H9 (cell line): ENCODE data around the gene MN1. TPM values are rescaled to one million over a fixed set of nuclear protein-coding genes. Genes with fewer than 3 reads are reported as not detected.

Source experiments
- DNase-seq: peaks from one replicate; pipeline ENCODE4 v3.0.0-alpha.2; 2017
- H2AFZ ChIP-seq: one replicate; pipeline ENCODE4 v1.6.1; 2013; ENCODE audit warnings: mild to moderate bottlenecking, low read length, control low read depth, moderate library complexity
- H2AK5ac ChIP-seq: 2 replicates; pipeline ENCODE4 v1.6.1; 2013; ENCODE audit warnings: low read length, control low read depth, mixed read lengths; ENCODE audit not compliant: insufficient read length
- H2BK120ac ChIP-seq: one replicate; pipeline ENCODE4 v1.6.1; 2013; ENCODE audit warnings: low read depth, mild to moderate bottlenecking, low read length, control low read depth, inconsistent platforms; ENCODE audit not compliant: poor library complexity, severe bottlenecking
- H2BK12ac ChIP-seq: 2 replicates; pipeline ENCODE4 v1.6.1; 2013; ENCODE audit warnings: low read length, control low read depth, mixed read lengths, low read depth; ENCODE audit not compliant: insufficient read length
- H2BK15ac ChIP-seq: 2 replicates; pipeline ENCODE4 v1.6.1; 2013; ENCODE audit warnings: low read depth, low read length, control low read depth
- H2BK20ac ChIP-seq: one replicate; pipeline ENCODE4 v1.6.1; 2013; ENCODE audit warnings: low read depth, mild to moderate bottlenecking, low read length, control low read depth, inconsistent platforms; ENCODE audit not compliant: poor library complexity, severe bottlenecking
- H2BK5ac ChIP-seq: 2 replicates; pipeline ENCODE4 v1.6.1; 2013; ENCODE audit warnings: low read length, control low read depth, mixed read lengths; ENCODE audit not compliant: insufficient read length
- H3K14ac ChIP-seq: 2 replicates; pipeline ENCODE4 v1.6.1; 2013; ENCODE audit warnings: low read length, control low read depth; ENCODE audit not compliant: insufficient read depth
- H3K18ac ChIP-seq: 2 replicates; pipeline ENCODE4 v1.6.1; 2013; ENCODE audit warnings: low read depth, mild to moderate bottlenecking, mixed read lengths, low read length, control low read depth; ENCODE audit not compliant: insufficient read length
- H3K23ac ChIP-seq: 2 replicates; pipeline ENCODE4 v1.6.1; 2013; ENCODE audit warnings: low read length, control low read depth, mixed read lengths, low read depth; ENCODE audit not compliant: insufficient read length
- H3K23me2 ChIP-seq: 2 replicates; pipeline ENCODE4 v1.6.1; 2013; ENCODE audit warnings: low read depth, mild to moderate bottlenecking, mixed read lengths, low read length, control low read depth; ENCODE audit not compliant: insufficient read length, poor library complexity, severe bottlenecking
- H3K27ac ChIP-seq: 2 replicates; pipeline ENCODE4 v1.5.1; 2013; ENCODE audit warnings: low read length, control low read depth, mixed read lengths, low read depth; ENCODE audit not compliant: insufficient read length
- H3K27me3 ChIP-seq: 2 replicates; pipeline ENCODE4 v1.6.1; 2013; ENCODE audit warnings: low read length, control low read depth, inconsistent platforms; ENCODE audit not compliant: insufficient read depth
- H3K4ac ChIP-seq: 2 replicates; pipeline ENCODE4 v1.6.1; 2013; ENCODE audit warnings: low read depth, mild to moderate bottlenecking, control low read depth, inconsistent platforms, low read length, moderate library complexity
- H3K4me1 ChIP-seq: 2 replicates; pipeline ENCODE4 v1.6.1; 2013; ENCODE audit warnings: low read length, control low read depth, inconsistent platforms; ENCODE audit not compliant: insufficient read depth
- H3K4me2 ChIP-seq: 2 replicates; pipeline ENCODE4 v1.6.1; 2013; ENCODE audit warnings: low read length, control low read depth, mixed read lengths; ENCODE audit not compliant: insufficient read length, insufficient read depth
- H3K56ac ChIP-seq: 2 replicates; pipeline ENCODE4 v1.6.1; 2013; ENCODE audit warnings: low read depth, mild to moderate bottlenecking, mixed read lengths, low read length, control low read depth; ENCODE audit not compliant: insufficient read length
- H3K79me1 ChIP-seq: 2 replicates; pipeline ENCODE4 v1.6.1; 2013; ENCODE audit warnings: low read depth, mild to moderate bottlenecking, moderate library complexity, low read length, control low read depth, inconsistent platforms; ENCODE audit not compliant: insufficient read depth, poor library complexity, severe bottlenecking
- H3K79me2 ChIP-seq: 2 replicates; pipeline ENCODE4 v1.6.1; 2013; ENCODE audit warnings: low read length, control low read depth, inconsistent platforms; ENCODE audit not compliant: insufficient read depth
- H3K9ac ChIP-seq: 2 replicates; pipeline ENCODE4 v1.6.1; 2013; ENCODE audit warnings: low read length, control low read depth, mixed read lengths; ENCODE audit not compliant: insufficient read length; ENCODE audit errors: extremely low read depth
- H3K9me3 ChIP-seq: one replicate; pipeline ENCODE4 v1.6.1; 2013; ENCODE audit warnings: low read depth, low read length, inconsistent platforms; ENCODE audit not compliant: control insufficient read depth
- H3T11ph ChIP-seq: one replicate; pipeline ENCODE4 v1.6.1; 2013; ENCODE audit warnings: mild to moderate bottlenecking, low read length, control low read depth, inconsistent platforms
- H4K20me1 ChIP-seq: one replicate; pipeline ENCODE4 v1.6.1; 2013; ENCODE audit not compliant: control insufficient read depth, insufficient read length, insufficient read depth
- H4K5ac ChIP-seq: 2 replicates; pipeline ENCODE4 v1.6.1; 2013; ENCODE audit warnings: low read depth, mild to moderate bottlenecking, mixed read lengths, low read length, control low read depth; ENCODE audit not compliant: insufficient read length
- H4K8ac ChIP-seq: replicated peaks from 2 replicates; pipeline ENCODE4 v1.6.1; 2013; ENCODE audit warnings: low read length, control low read depth, mixed read lengths, low read depth; ENCODE audit not compliant: insufficient read length
- H4K91ac ChIP-seq: 2 replicates; pipeline ENCODE4 v1.6.1; 2013; ENCODE audit warnings: low read depth, mild to moderate bottlenecking, moderate library complexity, mixed read lengths, low read length, control low read depth; ENCODE audit not compliant: insufficient read length
- H3K27ac Mint-ChIP-seq, 3 experiments: 2 replicates in 2 of 3; 3 replicates in 1 of 3; pipeline ENCODE4 v1.8.0; 2020 to 2021; ENCODE audit warnings: mixed read lengths in 3 of 3, mild to moderate bottlenecking in 1 of 3, moderate library complexity in 1 of 3
- H3K27me3 Mint-ChIP-seq: 2 replicates; pipeline ENCODE4 v1.8.0; 2021; ENCODE audit warnings: low read depth, mild to moderate bottlenecking, moderate library complexity, mixed read lengths
- H3K36me3 Mint-ChIP-seq, 3 experiments: 2 replicates in 2 of 3; 3 replicates in 1 of 3; pipeline ENCODE4 v1.8.0; 2020 to 2021; ENCODE audit warnings: low read depth in 3 of 3, mixed read lengths in 3 of 3; ENCODE audit not compliant: insufficient read depth in 1 of 3
- H3K4me1 Mint-ChIP-seq, 2 experiments: 2 replicates each; pipeline ENCODE4 v1.8.0; 2020; ENCODE audit warnings: mixed read lengths in 2 of 2
- H3K4me3 Mint-ChIP-seq, 2 experiments: 2 replicates in 1 of 2; 3 replicates in 1 of 2; pipeline ENCODE4 v1.8.0; 2020 to 2021; ENCODE audit warnings: mild to moderate bottlenecking in 2 of 2, mixed read lengths in 2 of 2, moderate library complexity in 1 of 2
- H3K9me3 Mint-ChIP-seq, 2 experiments: 2 replicates in 1 of 2; 3 replicates in 1 of 2; pipeline ENCODE4 v1.8.0; 2020; ENCODE audit warnings: mild to moderate bottlenecking in 2 of 2, mixed read lengths in 2 of 2, moderate library complexity in 1 of 2
- WGBS: extraction: QIAGEN DNeasy Blood & Tissue Kit; methylation state at CpG from one replicate; pipeline ENCODE4 v1.1.7; 2013; ENCODE audit warnings: missing lambda C conversion rate, low lambda C conversion rate, mixed read lengths; ENCODE audit not compliant: insufficient read length; ENCODE audit errors: extremely low coverage; 5-methylcytosine and 5-hydroxymethylcytosine counted together
- total RNA-seq: library from RNA; stranded (reverse); gene quantifications from 2 replicates; pipeline ENCODE4 v1.2.1, GENCODE V29; 2021
- TF ChIP-seq, protein P1 (sequence below): fragments of 200-600 bp; sonication (generic); conservative IDR thresholded peaks from 3 replicates; pipeline ENCODE4 v1.8.0; 2021; ENCODE audit warnings: antibody characterized with exemption, mild to moderate bottlenecking

MN1 gene
- total RNA-seq, 1 experiment from 2014 or later = 2.8 TPM

DNA sequence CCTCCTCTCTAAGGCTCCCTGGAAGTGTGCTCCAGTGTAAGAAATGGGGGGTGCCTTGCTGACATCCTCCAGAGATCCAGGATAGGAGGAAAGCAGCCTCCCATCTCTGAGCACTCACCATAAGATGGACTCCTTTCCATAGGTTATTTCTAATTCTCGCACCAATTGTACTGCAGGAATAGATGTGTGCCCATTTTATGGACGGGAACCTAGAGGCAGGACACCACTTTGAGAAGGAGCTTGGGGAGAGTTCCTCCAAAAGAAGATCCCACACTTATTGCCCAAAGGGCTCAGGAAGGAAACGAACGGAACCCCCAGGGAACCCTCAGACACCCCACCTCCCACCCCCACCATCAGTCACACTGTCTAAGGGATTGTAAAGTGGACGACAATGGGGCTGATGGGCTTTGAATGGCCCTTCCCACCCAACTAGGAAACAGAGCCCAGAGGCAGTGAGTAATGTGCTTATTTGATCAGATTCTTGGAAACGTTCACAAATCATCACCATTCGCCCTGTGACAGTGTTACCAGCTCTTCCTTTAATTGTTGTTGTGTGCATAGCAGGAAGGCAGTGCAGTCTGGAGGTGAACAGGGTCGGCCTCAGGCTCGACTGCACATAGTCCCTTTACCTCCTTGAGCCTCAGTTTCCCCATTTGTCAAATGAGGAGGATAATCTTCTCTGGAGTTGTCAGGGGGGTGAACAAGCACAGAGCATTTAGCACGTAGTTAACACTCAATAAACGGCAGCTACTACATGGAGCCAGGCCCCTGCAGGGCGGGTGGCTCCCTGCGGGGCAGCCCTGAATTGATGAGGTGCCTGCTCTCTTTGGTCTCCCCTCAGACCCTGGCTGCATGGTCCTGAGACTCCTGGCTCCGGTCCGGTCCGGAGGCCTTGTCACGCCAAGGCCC is 8.4 kb upstream of the MN1 start:
- no peaks in the 10 kb centered on the region for H3K27me3 ChIP-seq
- no peaks in the 10 kb centered on the region for H3K23me2 ChIP-seq
- H3K18ac ChIP-seq = no peak overlapping the region
- no peak overlapping the region for H3K27ac Mint-ChIP-seq
- H3K4me3 Mint-ChIP-seq = no peak overlapping the region
- H2BK15ac ChIP-seq = no peak overlapping the region
- no peak overlapping the region for H3K4ac ChIP-seq
- no peak overlapping the region for H3K23ac ChIP-seq
- H3K79me1 ChIP-seq = no peaks in the 10 kb centered on the region
- H3K36me3 Mint-ChIP-seq = no peaks in the 10 kb centered on the region; a peak in 1 of 7 replicates
- TF ChIP-seq, protein P1, sequence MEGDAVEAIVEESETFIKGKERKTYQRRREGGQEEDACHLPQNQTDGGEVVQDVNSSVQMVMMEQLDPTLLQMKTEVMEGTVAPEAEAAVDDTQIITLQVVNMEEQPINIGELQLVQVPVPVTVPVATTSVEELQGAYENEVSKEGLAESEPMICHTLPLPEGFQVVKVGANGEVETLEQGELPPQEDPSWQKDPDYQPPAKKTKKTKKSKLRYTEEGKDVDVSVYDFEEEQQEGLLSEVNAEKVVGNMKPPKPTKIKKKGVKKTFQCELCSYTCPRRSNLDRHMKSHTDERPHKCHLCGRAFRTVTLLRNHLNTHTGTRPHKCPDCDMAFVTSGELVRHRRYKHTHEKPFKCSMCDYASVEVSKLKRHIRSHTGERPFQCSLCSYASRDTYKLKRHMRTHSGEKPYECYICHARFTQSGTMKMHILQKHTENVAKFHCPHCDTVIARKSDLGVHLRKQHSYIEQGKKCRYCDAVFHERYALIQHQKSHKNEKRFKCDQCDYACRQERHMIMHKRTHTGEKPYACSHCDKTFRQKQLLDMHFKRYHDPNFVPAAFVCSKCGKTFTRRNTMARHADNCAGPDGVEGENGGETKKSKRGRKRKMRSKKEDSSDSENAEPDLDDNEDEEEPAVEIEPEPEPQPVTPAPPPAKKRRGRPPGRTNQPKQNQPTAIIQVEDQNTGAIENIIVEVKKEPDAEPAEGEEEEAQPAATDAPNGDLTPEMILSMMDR = no peak
- H3K79me2 ChIP-seq = no peaks in the 10 kb centered on the region
- H3K27ac ChIP-seq = no peak overlapping the region
- H3K9me3 ChIP-seq = no peaks in the 10 kb centered on the region
- no peak for DNase-seq
- no peak overlapping the region for H3K9ac ChIP-seq
- H3K4me2 ChIP-seq = no peak overlapping the region
- H4K91ac ChIP-seq = no peak overlapping the region
- no peak overlapping the region for H3K56ac ChIP-seq
- peaks cover 31% of the 10 kb centered on the region for H3K27me3 Mint-ChIP-seq
- H2AFZ ChIP-seq = no peak overlapping the region
- H3K14ac ChIP-seq = no peak overlapping the region
- H3K4me1 Mint-ChIP-seq = peaks cover 20 to 34% of the 10 kb centered on the region in 2 experiments
- H2BK120ac ChIP-seq = no peak overlapping the region
- H2AK5ac ChIP-seq = no peak overlapping the region
- no peak overlapping the region for H4K8ac ChIP-seq
- no peaks in the 10 kb centered on the region for H4K20me1 ChIP-seq
- no peak overlapping the region for H3T11ph ChIP-seq
- WGBS = no CpG with 5 or more reads among the region's 17 CpGs
- H2BK5ac ChIP-seq = no peak overlapping the region
- no peaks in the 10 kb centered on the region; a peak in 1 of 5 replicates for H3K9me3 Mint-ChIP-seq
- no peak overlapping the region for H2BK20ac ChIP-seq
- H4K5ac ChIP-seq = no peak overlapping the region
- H3K4me1 ChIP-seq = no peaks in the 10 kb centered on the region
- H2BK12ac ChIP-seq = no peak overlapping the region
